OCI-LY1 (cell line): ENCODE results near the gene PTCH1.

Experiments used
- H2AFZ ChIP-seq: fragments of 200-600 bp; sonication (generic), shearing (Covaris generic); 2 replicates; pipeline ENCODE4 v1.6.0; 2014; ENCODE audit warnings: antibody characterized with exemption, mild to moderate bottlenecking, low read length
- H3F3A ChIP-seq: fragments of 200-600 bp; sonication (generic), shearing (Covaris generic); 2 replicates; pipeline ENCODE4 v1.6.0; 2014; ENCODE audit warnings: mild to moderate bottlenecking, antibody characterized with exemption, low read length, moderate library complexity; ENCODE audit not compliant: insufficient read depth
- H3K27ac ChIP-seq: fragments of 200-600 bp; sonication (generic); 2 replicates; pipeline ENCODE4 v1.5.1; 2014; ENCODE audit warnings: low read length, mixed run types, mild to moderate bottlenecking, low read depth; ENCODE audit not compliant: poor library complexity, severe bottlenecking
- H3K27me3 ChIP-seq: fragments of 200-600 bp; sonication (generic); 2 replicates; pipeline ENCODE4 v1.6.0; 2014; ENCODE audit warnings: antibody characterized with exemption, mild to moderate bottlenecking, low read length, moderate library complexity; ENCODE audit not compliant: insufficient read depth
- H3K36me3 ChIP-seq: fragments of 200-600 bp; sonication (generic); 2 replicates; pipeline ENCODE4 v1.6.1; 2014; ENCODE audit warnings: mild to moderate bottlenecking, antibody characterized with exemption, low read length, moderate library complexity, mixed read lengths; ENCODE audit not compliant: insufficient read depth
- H3K4me1 ChIP-seq: fragments of 200-600 bp; sonication (generic); 2 replicates; pipeline ENCODE4 v1.5.1; 2014; ENCODE audit warnings: mild to moderate bottlenecking, low read length, moderate library complexity; ENCODE audit not compliant: insufficient read depth, severe bottlenecking
- H3K4me2 ChIP-seq: fragments of 200-600 bp; sonication (generic), shearing (Covaris generic); 2 replicates; pipeline ENCODE4 v1.6.1; 2014; ENCODE audit warnings: low read length
- H3K4me3 ChIP-seq: fragments of 200-600 bp; sonication (generic); 2 replicates; pipeline ENCODE4 v1.5.1; 2014; ENCODE audit warnings: low read length, low read depth, mild to moderate bottlenecking, mixed read lengths; ENCODE audit not compliant: poor library complexity, severe bottlenecking
- H3K79me2 ChIP-seq: fragments of 200-600 bp; shearing (Covaris generic); 2 replicates; pipeline ENCODE4 v1.6.1; 2016; ENCODE audit warnings: mixed run types, low read length, mixed read lengths; ENCODE audit not compliant: insufficient read depth
- H3K9ac ChIP-seq: fragments of 200-600 bp; sonication (generic), shearing (Covaris generic); 2 replicates; pipeline ENCODE4 v1.6.1; 2014; ENCODE audit warnings: mild to moderate bottlenecking, low read length, mixed read lengths
- H3K9me2 ChIP-seq: fragments of 200-600 bp; sonication (generic), shearing (Covaris generic); 2 replicates; pipeline ENCODE4 v1.6.1; 2014; ENCODE audit warnings: low read depth, mild to moderate bottlenecking, low read length, mixed read lengths
- H3K9me3 ChIP-seq: fragments of 200-600 bp; shearing (Covaris generic); 2 replicates; pipeline ENCODE4 v1.6.1; 2014; ENCODE audit warnings: low read length, mixed read lengths
- H4K20me1 ChIP-seq: fragments of 200-600 bp; sonication (generic), shearing (Covaris generic); 2 replicates; pipeline ENCODE4 v1.6.0; 2016; ENCODE audit warnings: mild to moderate bottlenecking, low read length; ENCODE audit not compliant: insufficient read depth
- CTCF ChIP-seq: fragments of 200-600 bp; sonication (generic), shearing (Covaris generic); IDR thresholded peaks from 2 replicates; pipeline ENCODE4 v1.5.1; 2017; ENCODE audit warnings: mild to moderate bottlenecking, antibody characterized with exemption, low read length, moderate library complexity, mixed read lengths
- EZH2 ChIP-seq: fragments of 200-600 bp; sonication (generic), shearing (Covaris generic); IDR thresholded peaks from 2 replicates; pipeline ENCODE4 v1.8.0; 2017; ENCODE audit warnings: borderline replicate concordance, mixed run types, mild to moderate bottlenecking, antibody characterized with exemption, low read length, moderate library complexity, mixed read lengths

Gene PTCH1

DNA sequence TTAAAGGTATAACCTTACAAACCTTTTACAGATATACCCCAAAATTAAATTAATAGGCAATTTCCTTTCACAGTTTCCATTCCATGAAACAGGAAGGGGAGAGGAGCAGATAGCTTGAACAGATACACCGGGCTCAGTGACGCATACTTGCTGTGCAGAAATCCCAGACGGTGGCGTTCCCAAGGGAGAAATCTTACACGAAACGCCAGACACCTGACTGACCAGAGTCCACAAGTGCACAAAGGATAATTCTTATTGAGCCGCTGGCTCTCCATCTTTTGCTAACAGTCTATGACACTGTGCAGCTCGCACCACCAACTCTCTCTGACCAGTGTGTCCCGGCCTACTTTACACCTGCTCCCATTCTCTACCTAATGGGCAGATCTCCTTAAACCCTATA lies 37.4 kb downstream of the PTCH1 start:
- Histone ChIP-seq H3K4me1 (no peaks in the 10 kb centered on the region), H3K9me3 (no peaks in the 10 kb centered on the region), H3K4me2 (no peak overlapping the region), H3K9ac (no peak overlapping the region), H3K4me3 (no peak overlapping the region), H3K79me2 (0 out of 2 replicates have a peak, but pooled peaks cover 8% of the 10 kb centered on the region), H4K20me1 (no peaks in the 10 kb centered on the region), H3K27me3 (no peaks in the 10 kb centered on the region), H3K27ac (no peak overlapping the region), H2AFZ (no peak overlapping the region), H3K9me2 (no peaks in the 10 kb centered on the region), H3F3A (no peaks in the 10 kb centered on the region), H3K36me3 (peaks cover 87% of the 10 kb centered on the region)
- no peak for TF ChIP-seq EZH2
- no peak for TF ChIP-seq CTCF

- H3K36me3 ChIP-seq: peaks cover 93% of the 10 kb centered on the region
- H3K4me1 ChIP-seq: no peaks in the 10 kb centered on the region
- H3K9me3 ChIP-seq: no peaks in the 10 kb centered on the region
- no peak overlapping the region for H3K9ac ChIP-seq
- no peak overlapping the region for H3K27ac ChIP-seq
- no peak overlapping the region for H3K4me2 ChIP-seq
- no peaks in the 10 kb centered on the region for H3K27me3 ChIP-seq
- H3F3A ChIP-seq: no peaks in the 10 kb centered on the region
- H4K20me1 ChIP-seq: no peaks in the 10 kb centered on the region
- no peak for TF ChIP-seq EZH2
- no peak for TF ChIP-seq CTCF
- no peaks in the 10 kb centered on the region for H3K9me2 ChIP-seq
- H3K79me2 ChIP-seq: 0 out of 2 replicates have a peak, but pooled peaks cover 8% of the 10 kb centered on the region
- no peak overlapping the region for H3K4me3 ChIP-seq
- H2AFZ ChIP-seq: no peak overlapping the region
These were observed 38.4 kb downstream of the PTCH1 start for GRCh38 chr9:95478335-95478734.

DNA sequence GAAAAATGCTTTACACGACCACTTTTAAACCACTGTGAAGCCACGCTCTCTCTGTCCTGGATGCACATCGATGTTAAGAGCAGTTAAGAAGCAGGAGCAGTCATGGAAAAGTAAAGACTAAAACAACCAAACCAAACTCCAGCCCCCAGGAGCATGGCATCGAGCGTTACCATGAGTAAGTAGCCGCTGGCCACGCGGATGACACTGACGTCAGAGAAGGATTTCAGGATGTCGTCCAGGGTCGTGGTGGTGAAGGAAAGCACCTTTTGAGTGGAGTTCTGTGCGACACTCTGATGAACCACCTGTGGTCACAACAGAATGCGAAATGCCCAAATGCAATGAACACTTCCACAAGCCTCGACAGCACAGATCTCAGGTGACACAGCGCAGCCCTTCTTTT lies 38.9 kb downstream of the PTCH1 start:
- H3K27ac ChIP-seq: no peak overlapping the region
- H3K4me2 ChIP-seq: no peak overlapping the region
- H3F3A ChIP-seq: no peaks in the 10 kb centered on the region
- H4K20me1 ChIP-seq: no peaks in the 10 kb centered on the region
- no peaks in the 10 kb centered on the region for H3K9me3 ChIP-seq
- no peak overlapping the region for H3K4me3 ChIP-seq
- H2AFZ ChIP-seq: no peak overlapping the region
- TF ChIP-seq EZH2: no peak
- TF ChIP-seq CTCF: no peak
- peaks cover 98% of the 10 kb centered on the region for H3K36me3 ChIP-seq
- no peaks in the 10 kb centered on the region for H3K27me3 ChIP-seq
- H3K4me1 ChIP-seq: no peaks in the 10 kb centered on the region
- H3K79me2 ChIP-seq: 0 out of 2 replicates have a peak, but pooled peaks cover 8% of the 10 kb centered on the region
- H3K9me2 ChIP-seq: no peaks in the 10 kb centered on the region
- no peak overlapping the region for H3K9ac ChIP-seq
